ENCODE measurements around the gene TPH2.

TPH2 gene

GRCh38 chr12:72077111-72077820 lies 138.6 kb downstream of the TPH2 start:
- H2AFZ ChIP-seq, result no peak overlapping the region
- H3K27me3 ChIP-seq (ENCODE audit: control insufficient read depth, insufficient read depth, low read length), result no peaks in the 10 kb centered on the region
- no peaks in the 10 kb centered on the region for H3K79me2 ChIP-seq
- no peaks in the 10 kb centered on the region for H3K36me3 ChIP-seq (ENCODE audit: control insufficient read depth, insufficient read depth, low read length)
- H3K9me3 ChIP-seq (ENCODE audit: control insufficient read depth, low read length), result no peaks in the 10 kb centered on the region
- H3K4me1 ChIP-seq, result no peaks in the 10 kb centered on the region
- no peak overlapping the region for H3K27ac ChIP-seq
- H3K4me2 ChIP-seq (ENCODE audit: low read length), result no peak overlapping the region
- no peak for TF ChIP-seq CTCF (IDR thresholded peaks at IDR 0.05)
- no peak overlapping the region for H3K4me3 ChIP-seq (ENCODE audit: low read depth, low read length)
- H3K9ac ChIP-seq, result no peak overlapping the region

GRCh38 chr12:72081777-72082176 lies 143.1 kb downstream of the TPH2 start:
- Histone ChIP-seq H3K27ac (no peak overlapping the region), H3K36me3 (ENCODE audit: control insufficient read depth, insufficient read depth, low read length) (no peaks in the 10 kb centered on the region), H3K9me3 (ENCODE audit: control insufficient read depth, low read length) (no peaks in the 10 kb centered on the region), H3K79me2 (no peaks in the 10 kb centered on the region), H2AFZ (no peak overlapping the region), H3K9ac (no peak overlapping the region), H3K27me3 (ENCODE audit: control insufficient read depth, insufficient read depth, low read length) (no peaks in the 10 kb centered on the region), H3K4me3 (ENCODE audit: low read depth, low read length) (no peak overlapping the region), H3K4me2 (ENCODE audit: low read length) (no peak overlapping the region), H3K4me1 (no peaks in the 10 kb centered on the region)
- TF ChIP-seq CTCF (IDR thresholded peaks at IDR 0.05), result no peak

All from parathyroid adenoma (tissue), 2 donors.